ENCODE data around the gene PISD. TPM values are rescaled to one million over a fixed set of nuclear protein-coding genes. Genes with fewer than 3 reads are reported as not detected.
A peak's percentile ranks its signal among the peaks of the same experiment; 100 is the strongest.

PISD gene
- total RNA-seq, 1 donor from 2014 or later, result 28.6 TPM

DNA sequence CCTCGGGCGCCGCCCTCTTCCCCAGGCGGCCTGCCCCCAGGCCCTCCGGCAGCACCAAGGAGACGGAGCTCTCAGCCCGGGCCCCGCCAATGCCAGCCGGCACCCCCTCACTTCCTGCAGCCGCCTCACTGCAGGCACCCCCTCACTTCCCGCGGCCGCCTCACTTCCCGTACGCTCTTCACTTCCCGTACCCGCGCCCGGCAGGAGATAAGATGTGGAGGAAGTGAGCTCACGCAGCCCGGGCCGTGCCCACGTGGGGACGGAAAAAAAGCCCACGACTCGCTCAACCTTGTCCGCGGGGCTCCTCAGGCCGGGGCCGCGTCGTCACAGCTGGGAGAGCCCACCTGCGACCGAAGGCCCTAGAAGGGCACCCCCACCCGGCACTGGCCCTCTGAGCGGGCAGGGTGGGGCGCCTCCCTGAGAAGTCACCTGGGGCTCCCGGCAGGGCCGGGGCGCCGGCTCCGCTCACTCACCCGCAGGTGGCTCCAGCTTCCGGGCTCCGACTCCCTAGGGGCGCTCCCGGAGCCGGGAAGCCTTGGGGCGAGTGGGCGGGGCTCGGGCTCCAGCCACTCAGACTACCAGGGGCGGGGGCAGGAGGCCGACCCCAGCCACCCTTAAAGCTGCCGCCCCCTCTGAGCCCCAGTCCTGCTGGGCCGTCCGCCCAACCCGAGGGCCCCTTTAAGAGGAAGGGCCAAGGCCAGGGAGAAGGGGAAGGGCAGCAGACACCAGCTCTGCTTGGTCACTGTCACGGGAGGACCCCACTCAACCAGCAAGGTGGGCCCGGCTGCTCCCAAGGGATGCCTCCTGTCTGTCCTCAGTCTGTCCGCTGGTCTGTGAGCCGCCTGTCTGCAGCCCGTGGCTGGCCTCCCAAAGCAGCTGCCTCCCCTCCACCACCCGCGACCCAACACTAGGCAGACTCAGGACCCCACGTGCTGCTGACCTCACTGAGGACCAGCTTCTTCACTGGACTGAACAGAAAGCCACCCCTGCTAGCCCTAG is 31.4 kb downstream of the PISD start:
- peak overlapping the region; percentile 85 for H3K4me3 Mint-ChIP-seq (ENCODE audit: unreplicated experiment)
- peaks cover 49% of the 10 kb centered on the region for H3K4me1 Mint-ChIP-seq (ENCODE audit: low read depth)
- peak overlapping the region; percentile 86 for H3K27ac Mint-ChIP-seq (ENCODE audit: unreplicated experiment)
- H3K36me3 Mint-ChIP-seq (ENCODE audit: low read depth), result no peaks in the 10 kb centered on the region
- TF ChIP-seq CTCF (IDR thresholded peaks at IDR 0.05), result peak; percentile 37
- no peaks in the 10 kb centered on the region for H3K9me3 Mint-ChIP-seq (ENCODE audit: low read depth)
- no peaks in the 10 kb centered on the region for H3K27me3 Mint-ChIP-seq (ENCODE audit: low read depth)
- DNase-seq (ENCODE audit: low spot score), result no peak

GRCh38 chr22:31629741-31630184 is 32.3 kb downstream of the PISD start:
- no peaks in the 10 kb centered on the region for H3K9me3 Mint-ChIP-seq (ENCODE audit: low read depth)
- DNase-seq (ENCODE audit: low spot score), result no peak
- no peaks in the 10 kb centered on the region for H3K27me3 Mint-ChIP-seq (ENCODE audit: low read depth)
- no peak for TF ChIP-seq CTCF (IDR thresholded peaks at IDR 0.05)
- H3K4me1 Mint-ChIP-seq (ENCODE audit: low read depth), result peaks cover 55% of the 10 kb centered on the region
- no peaks in the 10 kb centered on the region for H3K36me3 Mint-ChIP-seq (ENCODE audit: low read depth)
- peak overlapping the region; percentile 85 for H3K4me3 Mint-ChIP-seq (ENCODE audit: unreplicated experiment)
- H3K27ac Mint-ChIP-seq (ENCODE audit: unreplicated experiment), result peak overlapping the region; percentile 8

GRCh38 chr22:31628969-31629708 is 32.9 kb downstream of the PISD start:
- no peak for DNase-seq (ENCODE audit: low spot score)
- no peaks in the 10 kb centered on the region for H3K27me3 Mint-ChIP-seq (ENCODE audit: low read depth)
- H3K36me3 Mint-ChIP-seq (ENCODE audit: low read depth), result no peaks in the 10 kb centered on the region
- H3K9me3 Mint-ChIP-seq (ENCODE audit: low read depth), result no peaks in the 10 kb centered on the region
- H3K27ac Mint-ChIP-seq (ENCODE audit: unreplicated experiment), result peak overlapping the region; percentile 12
- H3K4me1 Mint-ChIP-seq (ENCODE audit: low read depth), result peaks cover 60% of the 10 kb centered on the region
- H3K4me3 Mint-ChIP-seq (ENCODE audit: unreplicated experiment), result peak overlapping the region; percentile 85
- TF ChIP-seq CTCF (IDR thresholded peaks at IDR 0.05), result no peak

GRCh38 chr22:31628362-31628761 is 33.7 kb downstream of the PISD start:
- H3K27me3 Mint-ChIP-seq (ENCODE audit: low read depth), result no peaks in the 10 kb centered on the region
- TF ChIP-seq CTCF (IDR thresholded peaks at IDR 0.05), result no peak
- no peaks in the 10 kb centered on the region for H3K9me3 Mint-ChIP-seq (ENCODE audit: low read depth)
- H3K27ac Mint-ChIP-seq (ENCODE audit: unreplicated experiment), result peak overlapping the region; percentile 32
- DNase-seq (ENCODE audit: low spot score), result no peak
- peaks cover 57% of the 10 kb centered on the region for H3K4me1 Mint-ChIP-seq (ENCODE audit: low read depth)
- H3K36me3 Mint-ChIP-seq (ENCODE audit: low read depth), result no peaks in the 10 kb centered on the region
- H3K4me3 Mint-ChIP-seq (ENCODE audit: unreplicated experiment), result no peak overlapping the region

DNA sequence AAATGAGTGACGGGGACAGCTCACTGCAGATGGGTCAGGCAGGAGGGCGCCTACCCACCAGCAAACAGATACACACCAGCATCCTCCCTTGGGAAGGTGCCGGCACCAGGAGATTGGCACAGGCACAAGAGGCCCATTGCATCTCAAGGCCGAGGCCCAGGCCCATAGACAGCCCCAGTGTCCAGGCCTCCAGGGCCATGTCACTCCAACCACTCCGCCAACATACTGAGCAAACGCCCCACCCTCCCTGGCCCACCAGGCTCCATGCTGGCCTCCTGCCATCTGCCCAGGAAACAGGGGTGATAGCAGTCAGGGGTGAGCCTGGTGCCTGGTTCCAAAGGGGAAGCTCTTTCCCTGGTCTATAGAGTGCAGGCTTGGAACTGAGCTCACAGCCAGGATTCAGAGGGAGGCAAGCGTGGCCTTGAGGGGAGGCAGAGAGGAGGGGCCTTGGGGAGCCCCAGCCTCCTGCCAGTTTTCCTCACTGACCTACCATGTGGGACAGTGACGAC is 34.7 kb downstream of the PISD start:
- no peak for TF ChIP-seq CTCF (IDR thresholded peaks at IDR 0.05)
- peaks cover 57% of the 10 kb centered on the region for H3K4me1 Mint-ChIP-seq (ENCODE audit: low read depth)
- H3K27ac Mint-ChIP-seq (ENCODE audit: unreplicated experiment), result no peak overlapping the region
- DNase-seq (ENCODE audit: low spot score), result no peak
- no peak overlapping the region for H3K4me3 Mint-ChIP-seq (ENCODE audit: unreplicated experiment)
- H3K27me3 Mint-ChIP-seq (ENCODE audit: low read depth), result no peaks in the 10 kb centered on the region
- no peaks in the 10 kb centered on the region for H3K36me3 Mint-ChIP-seq (ENCODE audit: low read depth)
- no peaks in the 10 kb centered on the region for H3K9me3 Mint-ChIP-seq (ENCODE audit: low read depth)
